SW 1271 (cell line): ENCODE measurements around the gene MAP7D3.
"Not testable (repeated sequence)": the region's sequence is repeated elsewhere in the genome, so short reads cannot be mapped to it uniquely, and the experiment has no call there.

Experiments
- DNase-seq, 2 experiments: peaks; one replicate each; lab custom pipeline; 2025; lab: John Stamatoyannopoulos, UW

MAP7D3 gene

DNA sequence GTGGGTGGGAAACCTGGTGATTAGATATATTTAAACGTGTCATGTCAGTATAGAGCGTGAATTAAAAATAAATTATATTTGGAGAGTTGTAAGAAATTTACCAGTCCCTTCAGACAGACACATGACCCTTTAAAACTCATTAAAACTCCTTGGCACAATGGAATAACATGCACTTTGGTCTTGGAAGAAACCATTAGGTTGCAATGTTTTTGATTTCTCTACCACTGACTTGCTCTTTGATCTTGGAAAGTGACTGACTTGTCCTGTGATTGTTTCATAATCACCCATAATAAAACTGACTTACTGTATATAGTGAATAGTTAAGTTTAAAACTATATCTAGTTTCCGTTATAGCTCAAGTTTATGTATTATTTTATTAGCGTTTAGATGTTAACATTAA, 68.0 kb downstream of the MAP7D3 start:
- DNase-seq, result no peak

DNA sequence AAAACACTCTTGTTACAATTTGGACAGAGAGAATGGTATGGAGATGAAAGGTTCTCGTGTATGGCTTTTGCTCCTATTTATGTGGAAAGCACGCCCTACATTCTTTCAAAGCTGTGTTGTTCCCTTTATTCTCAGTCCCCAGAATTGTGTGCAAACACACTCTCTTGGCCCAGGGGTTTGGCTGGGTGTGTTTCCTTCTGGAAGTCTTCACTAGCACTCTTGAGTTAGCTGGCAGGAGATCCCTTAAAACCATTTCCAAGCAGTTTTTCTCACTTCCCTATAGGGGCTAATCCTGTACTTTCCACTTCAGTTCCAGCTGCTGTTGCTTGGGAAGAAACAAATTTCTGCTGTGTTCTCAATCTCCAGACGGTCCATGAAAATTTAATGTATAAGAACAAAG, 68.8 kb downstream of the MAP7D3 start:
- DNase-seq, result no peak

DNA sequence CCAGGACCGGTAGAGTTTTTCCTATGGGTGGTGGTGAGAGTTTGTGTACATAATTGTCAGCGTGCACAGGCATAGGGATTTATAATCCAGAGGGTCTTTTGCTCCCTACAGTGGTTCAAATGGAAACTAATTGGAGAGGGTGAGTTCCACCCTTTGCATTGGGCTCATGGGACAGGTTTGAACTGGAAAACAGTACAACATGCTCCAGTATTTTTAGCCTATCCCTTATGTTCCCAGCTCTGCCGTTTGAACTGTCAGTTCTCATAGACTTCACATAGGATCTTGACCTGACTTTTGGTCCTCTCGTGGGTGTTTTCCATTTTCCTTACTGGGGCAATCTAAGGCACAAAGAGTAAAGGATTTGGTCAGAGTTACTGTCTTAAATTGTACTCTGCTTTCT, 72.1 kb downstream of the MAP7D3 start:
- DNase-seq, result no peak

DNA sequence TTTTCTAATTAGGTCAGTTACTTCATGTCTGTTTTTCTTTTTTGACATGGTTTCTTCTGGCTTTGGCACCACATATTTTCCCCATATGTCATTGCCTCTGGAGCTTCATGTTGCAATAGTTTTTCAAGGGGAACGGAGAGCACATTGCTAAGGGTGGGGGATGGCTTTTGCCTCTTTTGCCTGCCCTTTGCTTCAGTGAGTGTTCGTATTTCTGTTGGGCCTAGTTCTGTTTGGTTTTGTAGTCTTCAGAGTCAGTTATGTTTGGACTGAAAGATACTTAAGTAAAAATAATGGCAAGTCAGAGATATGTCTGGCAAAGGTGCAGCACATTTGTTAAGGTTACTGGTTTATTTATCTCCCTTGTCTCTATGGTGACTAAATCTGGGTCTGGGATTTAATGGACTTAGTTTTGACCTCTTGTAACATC, 74.8 kb downstream of the MAP7D3 start:
- peak; percentile 16 to 66 for DNase-seq

DNA sequence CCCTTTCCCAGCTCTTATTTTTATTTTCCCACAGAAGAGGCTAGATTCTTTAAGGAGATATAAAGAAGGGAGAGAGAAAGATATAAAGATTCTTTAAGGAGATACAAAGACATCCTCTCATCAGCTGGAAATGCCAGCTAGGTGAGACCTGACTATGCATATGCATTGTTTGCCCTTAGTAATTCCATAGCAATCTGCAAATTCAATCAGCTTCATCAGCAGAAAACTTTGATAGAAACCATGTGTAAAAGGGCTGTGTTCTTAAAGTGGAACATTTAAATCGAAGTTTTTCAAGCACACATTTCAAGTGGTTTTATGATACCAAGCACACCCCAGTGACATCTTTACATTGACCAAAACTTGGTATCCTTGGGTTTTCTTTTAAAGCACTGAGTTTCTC, 79.8 kb downstream of the MAP7D3 start:
- DNase-seq, result no peak

DNA sequence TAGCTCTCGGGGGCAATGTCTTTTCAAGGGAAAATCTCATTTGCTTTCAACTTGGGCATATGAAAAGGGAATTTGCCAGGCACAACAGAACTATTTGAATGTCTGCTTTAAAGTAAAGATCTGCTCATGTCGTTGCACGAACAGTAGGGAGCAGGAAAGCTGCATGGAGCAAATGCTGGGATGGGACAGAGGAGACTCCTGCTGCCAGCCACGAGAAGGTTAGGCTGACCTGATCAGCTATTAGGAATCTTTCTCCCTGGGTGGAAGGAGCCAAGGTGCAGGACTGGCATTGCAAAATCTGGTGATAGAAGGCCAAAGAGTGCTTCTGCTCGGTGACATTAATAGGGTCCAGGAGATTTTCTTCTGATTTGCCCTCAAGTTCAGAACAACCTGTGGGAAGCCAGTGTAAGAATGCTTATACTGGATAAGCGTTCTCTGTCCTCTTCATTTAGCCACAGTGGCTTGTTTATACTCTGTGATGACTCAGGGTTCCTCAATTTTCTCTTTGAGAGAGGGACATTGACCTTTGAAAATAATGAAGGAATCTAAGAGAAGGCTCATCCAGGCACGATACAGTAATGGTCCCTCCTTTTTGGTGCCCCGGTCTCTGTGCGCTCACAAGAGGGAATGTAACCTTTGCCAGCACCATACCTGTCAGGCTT, 80.9 kb downstream of the MAP7D3 start:
- DNase-seq, result no peak

DNA sequence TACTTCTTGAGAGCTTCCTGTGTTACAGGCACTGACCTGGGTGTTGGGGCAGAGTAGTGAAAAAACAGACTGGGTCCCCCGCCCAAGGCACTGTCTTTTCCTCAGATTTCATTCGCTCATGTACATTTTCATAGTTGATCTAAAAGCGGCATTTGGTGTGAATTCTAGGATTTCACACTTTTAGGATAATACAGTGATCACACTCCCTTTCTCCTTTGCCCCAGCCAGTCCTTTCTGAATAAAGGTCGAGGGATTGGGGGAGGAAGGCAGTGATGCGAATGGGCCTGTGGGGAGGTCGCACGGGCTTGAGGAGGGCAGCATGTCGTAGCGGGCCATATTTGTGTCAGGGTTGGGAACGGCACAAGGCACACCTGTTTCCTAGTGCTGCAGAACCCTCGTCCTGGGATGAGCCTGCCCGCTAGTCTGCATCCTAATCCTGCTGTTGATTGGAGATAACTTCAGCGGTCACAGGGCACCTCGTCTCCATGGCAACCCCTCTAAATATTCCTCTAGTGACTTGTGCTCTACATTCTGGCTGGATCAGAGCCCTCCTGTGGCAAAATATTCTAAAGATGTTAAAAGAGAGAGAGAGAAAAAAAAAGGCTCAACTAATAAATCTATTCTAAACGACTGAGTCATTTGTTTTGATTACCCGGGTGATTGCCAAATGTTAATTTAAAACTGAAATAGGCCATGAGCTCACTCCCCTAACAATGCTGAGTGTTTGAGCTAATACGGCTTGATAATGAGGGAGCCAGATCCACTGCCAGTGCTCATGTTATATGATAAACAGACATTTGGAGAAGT, 82.1 kb downstream of the MAP7D3 start:
- DNase-seq, result peak in 1 of 2 experiments; percentile 33

DNA sequence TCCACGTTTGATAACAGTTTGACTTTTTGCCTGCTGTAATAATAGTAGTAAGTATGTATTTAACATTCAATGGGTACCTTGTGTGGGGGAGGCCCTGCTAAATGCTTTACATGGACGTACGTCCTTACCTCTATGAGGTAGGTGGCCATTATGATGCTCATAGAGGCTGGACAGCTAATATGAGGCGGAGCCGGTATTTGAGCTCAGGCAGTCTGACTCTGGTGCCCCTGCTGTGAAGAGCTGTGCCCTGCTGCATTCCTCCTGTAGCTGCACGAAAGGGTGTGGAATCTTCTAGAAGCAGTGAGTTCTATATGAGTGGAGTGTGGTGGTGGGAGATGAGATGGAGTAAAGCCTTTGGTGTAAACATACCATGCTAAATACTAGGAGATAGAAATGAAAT, 83.2 kb downstream of the MAP7D3 start:
- DNase-seq, result not testable (repeated sequence)

DNA sequence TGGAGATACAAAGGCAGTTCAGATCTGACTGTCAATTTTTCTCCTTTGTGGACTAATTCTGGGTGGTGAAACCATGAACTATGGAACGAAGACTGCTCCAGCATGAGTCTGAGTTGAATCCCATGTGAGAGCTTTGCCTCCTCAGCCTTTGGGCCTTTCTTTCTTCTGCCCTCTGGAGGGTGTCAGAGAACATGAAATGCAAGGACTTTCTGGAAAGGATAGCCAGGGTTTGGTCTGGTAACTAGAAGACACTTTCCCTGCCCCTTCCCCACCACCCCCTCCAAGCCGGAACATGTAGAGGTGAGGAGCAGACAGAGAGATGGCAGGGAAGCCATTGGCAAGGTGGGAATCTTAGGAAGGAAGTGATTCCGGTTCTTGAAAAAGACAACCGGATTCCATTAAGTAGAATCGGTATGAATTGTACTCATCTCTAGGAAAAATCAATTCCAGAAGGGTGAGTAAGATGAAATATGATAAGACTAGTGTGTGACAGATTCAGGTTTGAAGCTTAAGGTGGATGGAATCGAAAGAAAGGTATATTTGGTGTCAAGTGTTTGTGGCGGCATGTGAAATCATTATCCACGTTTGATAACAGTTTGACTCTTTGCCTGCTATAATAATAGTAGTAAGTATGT, 84.9 kb downstream of the MAP7D3 start:
- no peak for DNase-seq

DNA sequence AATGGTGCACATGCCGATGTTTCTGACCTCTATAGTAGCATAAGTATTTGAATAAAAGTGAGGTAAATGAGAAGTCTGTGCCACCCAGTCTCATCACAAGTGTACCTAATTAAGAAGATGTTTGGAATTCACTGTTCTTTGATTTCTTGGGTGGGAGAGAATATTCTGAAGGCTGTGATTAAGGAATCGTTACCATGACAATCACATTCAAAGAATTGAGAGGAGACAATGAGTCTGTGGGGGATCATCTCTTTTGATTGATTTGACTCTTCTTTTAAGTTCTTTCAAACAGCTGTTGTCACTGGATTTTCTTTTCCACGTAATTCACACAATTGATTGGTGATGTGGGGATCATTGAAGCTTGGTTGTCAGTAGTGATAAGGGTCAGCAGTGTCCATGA, 85.8 kb downstream of the MAP7D3 start:
- no peak for DNase-seq

DNA sequence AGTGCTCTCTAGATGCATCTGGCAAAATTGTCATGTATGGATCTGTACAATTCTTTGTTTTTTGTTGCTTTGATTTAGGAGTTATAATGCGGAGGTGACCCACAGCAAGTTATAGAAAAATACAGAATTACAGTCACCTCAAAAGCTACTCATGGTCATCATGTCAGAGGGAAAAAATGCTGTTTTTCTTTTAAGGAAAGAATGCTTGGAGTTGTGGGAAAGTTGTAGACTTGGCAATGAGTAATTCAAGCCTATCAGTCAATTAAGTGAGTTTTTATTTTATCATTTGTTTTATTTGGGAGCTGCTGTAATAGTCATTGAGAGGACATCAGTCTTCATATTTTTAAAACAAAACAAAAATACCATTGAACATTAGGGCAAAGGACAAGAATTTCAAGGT, 87.5 kb downstream of the MAP7D3 start:
- no peak for DNase-seq
